ENCODE measurements around the gene CENPM. TPM values are rescaled to one million over a fixed set of nuclear protein-coding genes. Genes with fewer than 3 reads are reported as not detected.

Gene CENPM, protein sequence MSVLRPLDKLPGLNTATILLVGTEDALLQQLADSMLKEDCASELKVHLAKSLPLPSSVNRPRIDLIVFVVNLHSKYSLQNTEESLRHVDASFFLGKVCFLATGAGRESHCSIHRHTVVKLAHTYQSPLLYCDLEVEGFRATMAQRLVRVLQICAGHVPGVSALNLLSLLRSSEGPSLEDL
- total RNA-seq: 1 to 10 TPM in 1 of 2 donors, under 1 TPM in 1; 0.79 to 2.0 TPM
- long read RNA-seq: 0 reads

DNA sequence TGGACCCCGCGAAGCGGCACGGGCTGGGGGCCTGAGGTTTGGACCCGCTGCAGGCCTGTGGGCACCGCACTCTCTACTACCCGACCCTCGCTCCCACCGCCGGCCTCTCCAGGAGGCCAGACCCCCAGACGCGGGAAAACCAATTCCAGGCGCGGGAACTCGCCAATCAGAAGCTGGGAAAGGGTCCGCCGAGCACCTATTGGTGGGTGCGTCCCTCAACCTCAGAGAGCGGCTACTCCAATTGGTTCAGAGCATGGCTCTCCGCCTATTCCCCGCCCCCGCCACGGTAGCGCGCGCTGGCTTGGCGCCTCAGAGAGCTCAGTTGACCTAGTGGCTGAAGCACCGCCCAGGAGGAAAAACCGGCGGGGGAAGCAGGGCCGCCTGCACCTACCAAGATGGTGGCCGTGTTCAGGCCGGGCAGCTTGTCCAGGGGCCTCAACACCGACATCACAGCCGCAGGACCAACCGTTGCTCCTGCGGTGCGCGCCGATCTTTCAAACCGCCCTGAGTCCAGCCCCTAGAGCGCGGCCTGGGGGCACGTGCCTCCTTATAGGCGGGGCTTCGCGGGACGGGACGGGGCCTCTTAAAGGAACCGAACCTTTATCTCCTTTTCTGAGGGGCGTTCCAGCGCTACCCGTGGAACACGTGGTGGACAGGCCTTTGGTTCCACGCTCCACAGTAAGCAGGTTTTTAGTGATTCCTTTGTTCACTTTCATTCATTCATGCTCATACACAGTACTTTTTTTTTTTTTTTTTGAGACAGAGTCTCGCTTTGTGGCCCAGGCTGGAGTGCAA is at the start of gene CENPM:
CENPM (minus strand) TSS at position 524 of the 795 bp plus-strand sequence; CDS start at position 448, 76 bp downstream.
- ATAC-seq (peak; percentile 98), DNase-seq (peak; percentile 92)
- intact Hi-C loops (cut with DNase I): no loop called here

DNA sequence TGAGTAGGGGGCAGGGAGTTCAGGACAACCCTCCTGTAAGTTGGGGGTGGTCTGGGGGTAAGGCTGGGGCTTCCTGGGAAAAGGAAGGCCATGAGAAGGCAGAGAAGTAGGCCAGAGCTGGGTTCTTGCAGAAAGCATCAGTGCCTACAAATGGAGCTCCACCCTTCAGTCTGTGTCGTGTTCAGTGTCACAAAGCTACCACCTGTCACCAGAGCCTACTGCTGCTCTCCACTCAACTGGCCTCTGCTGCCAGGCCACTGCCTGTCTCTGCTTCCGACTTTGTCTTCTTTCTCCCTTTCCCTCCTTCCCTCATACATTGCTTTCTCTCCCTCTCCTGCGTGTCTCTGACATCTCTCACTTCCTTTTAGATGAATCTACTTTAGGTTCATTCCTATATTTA is 48.3 kb upstream of the CENPM start:
- no peak for ATAC-seq
- no peak for DNase-seq
- intact Hi-C loops (cut with DNase I): no loop called here

DNA sequence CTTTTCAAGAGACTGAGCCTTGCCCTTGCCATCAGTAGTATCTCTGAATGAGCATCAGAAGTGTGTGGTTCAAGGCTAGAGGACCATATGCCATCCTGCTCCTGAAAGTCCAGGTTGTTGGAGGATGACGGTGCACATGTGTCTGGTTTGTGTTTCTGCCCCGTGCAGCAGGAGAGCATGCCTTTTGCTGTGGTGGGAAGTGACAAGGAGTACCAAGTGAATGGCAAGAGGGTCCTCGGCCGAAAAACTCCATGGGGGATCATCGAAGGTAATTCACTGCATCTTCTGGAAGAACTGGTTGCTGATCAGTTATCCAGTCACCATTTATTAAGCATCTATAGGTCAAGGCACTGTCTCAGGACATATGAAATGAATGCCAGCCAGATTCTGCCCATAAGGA is 45.5 kb upstream of the CENPM start:
- ATAC-seq (no peak), DNase-seq (no peak)
- intact Hi-C loops (cut with DNase I): no loop called here

DNA sequence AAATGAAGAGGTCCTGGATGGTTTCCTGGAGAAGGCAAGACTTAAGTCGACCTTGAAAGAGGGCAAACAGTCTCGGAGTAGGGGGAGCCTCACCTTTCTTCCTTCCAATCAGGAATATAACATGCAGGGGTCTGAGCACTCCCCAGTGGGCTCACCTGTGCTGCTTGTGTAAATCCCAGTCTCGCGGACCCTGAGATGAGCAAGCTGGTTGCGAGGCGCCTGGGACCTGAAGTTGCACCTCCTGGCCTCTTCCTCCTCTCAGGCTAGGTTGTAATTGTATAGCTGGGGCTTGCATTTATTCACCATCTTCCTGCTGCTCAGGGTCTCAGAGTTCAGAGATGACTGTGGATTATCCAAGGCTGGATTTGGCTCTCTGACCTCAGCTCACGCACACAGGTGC is 44.2 kb upstream of the CENPM start:
- intact Hi-C loops (cut with DNase I): no loop called here
- ATAC-seq (no peak), DNase-seq (no peak)

GRCh38 chr22:41989246-41989645 is 42.3 kb upstream of the CENPM start:
- no peak for DNase-seq
- intact Hi-C loops (cut with DNase I): no loop called here
- no peak for ATAC-seq

DNA sequence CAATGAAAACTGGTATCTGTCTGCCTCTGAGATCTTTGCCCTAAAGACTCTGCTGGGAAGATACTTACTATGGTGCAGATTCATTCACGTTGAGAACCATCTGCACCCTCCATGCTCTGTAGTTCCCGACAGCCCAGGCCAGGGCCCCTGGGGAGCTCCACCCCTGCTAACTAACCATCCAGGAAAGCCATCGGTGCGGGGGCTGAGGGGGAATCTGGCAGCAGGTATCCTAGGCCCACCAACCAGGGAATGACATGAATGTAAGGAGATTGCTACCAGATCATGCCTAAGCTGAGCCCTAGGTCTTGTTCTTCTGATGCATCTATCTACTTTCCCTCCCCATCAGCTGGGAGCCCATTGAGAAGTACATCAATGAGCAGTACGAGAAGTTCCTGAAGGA is 40.3 kb upstream of the CENPM start:
- intact Hi-C loops (cut with DNase I): no loop called here
- ATAC-seq (no peak), DNase-seq (no peak)

DNA sequence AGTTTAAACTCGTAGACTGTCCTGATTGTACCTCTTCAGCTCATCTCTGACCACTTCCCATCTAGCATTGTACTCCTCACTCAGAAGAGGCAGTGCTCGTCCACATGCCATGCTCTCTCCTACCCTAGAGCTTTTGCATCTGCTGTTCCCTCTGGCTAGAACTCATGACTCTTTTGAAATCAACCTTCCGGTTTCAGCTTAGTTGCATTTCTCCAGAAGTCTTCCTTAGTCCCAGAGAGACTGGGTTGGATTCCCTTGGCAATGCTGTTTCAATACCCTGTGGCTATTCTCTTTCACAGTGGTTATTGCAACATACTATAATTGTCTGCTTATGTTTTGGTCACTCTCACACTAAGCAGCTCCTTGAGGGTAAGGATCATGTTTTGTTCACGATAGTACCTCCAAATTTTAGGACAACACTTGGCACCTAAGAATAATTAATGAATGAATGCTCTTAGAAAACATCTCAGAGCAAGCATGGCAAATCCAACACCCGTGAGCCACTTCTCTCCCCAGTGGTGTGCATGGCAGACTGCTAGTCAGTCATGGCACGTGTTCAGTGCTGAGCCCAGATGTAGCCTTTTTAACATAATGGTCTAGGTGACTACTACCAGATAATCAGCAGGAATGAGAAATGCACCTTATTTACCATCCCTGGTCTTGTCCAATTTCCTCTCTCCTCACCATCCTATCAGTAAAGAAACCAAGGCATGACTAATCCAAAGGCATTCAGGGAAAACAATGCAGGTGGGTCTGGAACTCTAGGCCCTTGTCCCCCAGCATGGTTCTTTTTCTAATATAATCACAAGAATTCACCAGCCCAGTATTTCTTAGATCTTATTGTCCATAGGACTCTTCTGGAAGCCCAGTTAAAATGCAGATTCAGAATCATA is 36.8 kb upstream of the CENPM start:
- DNase-seq: no peak
- intact Hi-C loops (cut with DNase I): no loop called here
- ATAC-seq: peak; percentile 39 to 77

DNA sequence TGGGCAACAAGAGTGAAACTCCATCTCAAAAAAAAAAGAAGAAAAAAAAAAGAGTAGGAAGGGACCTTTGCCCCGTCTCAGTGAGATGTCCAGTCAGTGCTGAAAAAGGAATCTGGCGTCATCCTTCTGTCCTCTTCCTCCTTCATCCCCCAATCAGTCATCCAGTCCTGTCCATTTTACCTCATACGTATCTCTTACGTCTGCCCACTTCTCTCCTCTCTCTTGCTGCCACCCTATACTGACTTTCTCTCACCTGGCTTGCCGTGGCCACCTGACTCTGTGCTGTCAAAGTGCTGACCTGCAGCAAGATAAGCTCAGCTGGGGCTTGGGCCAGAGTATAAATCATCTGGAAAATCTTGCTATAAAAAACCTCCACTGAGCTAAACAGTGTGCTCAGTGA is 35.9 kb upstream of the CENPM start:
- intact Hi-C loops (cut with DNase I): no loop called here
- no peak for ATAC-seq
- no peak for DNase-seq

DNA sequence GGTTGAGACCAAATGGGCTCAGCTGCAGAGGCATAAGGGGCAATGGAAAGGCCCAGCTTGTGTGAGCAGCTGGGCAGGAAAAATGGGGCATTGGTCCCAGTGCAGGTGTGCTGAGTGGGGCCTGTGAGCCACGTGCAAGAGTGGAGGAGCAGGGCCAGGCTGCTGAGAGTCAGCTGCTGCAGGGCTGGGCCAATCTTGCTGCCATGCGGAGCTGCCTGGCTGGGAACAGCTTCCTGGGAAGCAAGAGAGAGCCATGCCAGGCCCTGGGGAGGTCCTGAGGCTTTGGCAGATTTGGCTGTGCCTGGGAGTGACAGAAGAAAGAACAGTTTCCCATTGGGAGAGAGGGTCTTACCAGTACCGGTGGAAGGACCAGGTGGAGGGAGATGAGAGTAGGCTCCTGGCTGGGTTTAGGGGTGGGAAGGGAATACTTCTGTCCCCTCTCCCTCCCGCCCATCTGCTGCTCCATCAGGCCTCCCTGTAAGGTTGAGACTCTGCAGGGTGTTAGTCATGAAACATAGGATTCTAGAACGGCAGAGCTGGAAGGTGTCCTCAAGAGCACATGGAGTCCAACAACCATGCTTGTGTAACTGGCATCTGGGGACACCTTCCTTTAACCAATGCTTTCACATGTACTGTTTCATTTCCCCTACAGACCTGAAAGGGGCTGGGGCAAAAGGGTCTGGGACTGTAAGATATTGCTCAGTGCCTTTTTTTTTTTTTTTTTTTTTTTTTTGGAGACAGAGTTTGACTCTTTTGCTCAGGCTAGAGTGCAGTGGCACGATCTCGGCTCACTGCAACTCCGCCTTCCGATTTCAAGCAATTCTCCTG is 32.7 kb upstream of the CENPM start:
- peak in 1 of 2 donors; percentile 31 for ATAC-seq
- intact Hi-C loops (cut with DNase I): no loop called here
- DNase-seq: no peak

- DNase-seq (no peak), ATAC-seq (no peak)
- intact Hi-C loops (cut with DNase I): no loop called here
These were observed 31.8 kb upstream of the CENPM start for GRCh38 chr22:41978732-41979131.

DNA sequence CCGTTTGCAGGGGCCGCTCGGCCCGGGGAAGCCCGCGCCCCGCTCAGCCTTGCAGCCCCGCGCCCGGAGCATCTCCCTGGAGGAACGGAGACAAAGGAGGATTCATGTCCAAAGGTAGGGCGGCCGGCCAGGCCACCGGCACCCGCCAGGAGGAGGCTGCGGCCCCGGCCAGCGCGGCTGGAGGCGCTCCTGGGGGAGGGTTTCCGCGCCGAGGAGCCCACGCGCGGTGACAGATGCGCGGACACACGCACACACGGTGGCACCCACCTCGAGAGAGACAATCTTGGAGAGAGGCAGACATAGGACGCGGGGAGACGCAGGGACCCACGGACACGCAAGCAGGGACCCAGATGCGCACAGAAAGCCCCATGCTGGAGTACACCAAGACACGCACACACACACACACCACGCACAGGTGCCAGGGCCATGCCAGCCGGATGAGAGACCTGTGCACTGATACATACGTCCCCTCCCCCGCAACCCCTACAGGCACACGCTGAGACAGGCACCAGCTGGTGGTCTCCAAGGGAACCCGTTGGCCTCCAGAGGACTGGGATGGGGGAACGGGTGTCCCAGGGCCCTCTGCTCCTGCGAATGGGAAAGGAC is 30.1 kb upstream of the CENPM start:
- ATAC-seq (no peak), DNase-seq (no peak)
- intact Hi-C loops (cut with DNase I): no loop called here

GRCh38 chr22:41976070-41976901 is 29.3 kb upstream of the CENPM start:
- intact Hi-C loops (cut with DNase I): no loop called here
- ATAC-seq (peak; percentile 66 to 76), DNase-seq (no peak)

DNA sequence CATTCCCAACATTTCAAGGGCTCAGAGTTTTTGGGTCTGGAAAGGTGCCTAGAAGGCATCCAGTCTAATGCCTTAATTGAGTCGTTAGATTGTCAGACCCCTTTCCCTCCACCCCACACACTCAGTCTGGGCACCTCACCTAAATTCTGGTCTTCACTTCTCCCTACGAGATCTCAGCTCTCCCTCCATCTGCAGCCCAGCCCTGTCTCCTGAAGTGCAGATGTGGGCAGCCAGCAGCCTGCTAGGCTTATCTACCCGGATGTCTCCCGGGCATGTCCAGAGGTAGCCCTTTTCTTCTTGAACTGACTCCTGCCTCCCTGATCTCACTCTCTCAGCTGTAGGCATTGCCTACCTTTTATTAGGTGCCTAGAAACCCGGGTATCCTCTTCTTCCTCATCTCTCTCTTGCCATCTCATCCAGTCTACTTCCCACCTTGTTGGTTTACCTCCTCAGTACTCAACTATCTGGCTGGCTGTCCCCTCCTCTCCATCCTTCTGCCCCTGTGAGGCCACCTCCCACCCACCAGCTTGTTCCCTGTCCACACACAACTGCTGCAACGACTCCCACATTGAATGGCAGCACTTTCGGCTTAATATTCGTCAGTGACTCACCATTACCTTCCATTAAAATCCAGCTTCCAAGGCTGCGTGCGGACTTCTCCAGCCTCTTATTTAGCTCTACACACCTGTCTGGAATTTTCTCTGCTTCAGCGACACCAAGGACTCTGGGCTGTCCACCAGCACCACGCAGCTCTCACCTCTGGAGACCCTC is 28.5 kb upstream of the CENPM start:
- DNase-seq (no peak), ATAC-seq (no peak)
- intact Hi-C loops (cut with DNase I): no loop called here

DNA sequence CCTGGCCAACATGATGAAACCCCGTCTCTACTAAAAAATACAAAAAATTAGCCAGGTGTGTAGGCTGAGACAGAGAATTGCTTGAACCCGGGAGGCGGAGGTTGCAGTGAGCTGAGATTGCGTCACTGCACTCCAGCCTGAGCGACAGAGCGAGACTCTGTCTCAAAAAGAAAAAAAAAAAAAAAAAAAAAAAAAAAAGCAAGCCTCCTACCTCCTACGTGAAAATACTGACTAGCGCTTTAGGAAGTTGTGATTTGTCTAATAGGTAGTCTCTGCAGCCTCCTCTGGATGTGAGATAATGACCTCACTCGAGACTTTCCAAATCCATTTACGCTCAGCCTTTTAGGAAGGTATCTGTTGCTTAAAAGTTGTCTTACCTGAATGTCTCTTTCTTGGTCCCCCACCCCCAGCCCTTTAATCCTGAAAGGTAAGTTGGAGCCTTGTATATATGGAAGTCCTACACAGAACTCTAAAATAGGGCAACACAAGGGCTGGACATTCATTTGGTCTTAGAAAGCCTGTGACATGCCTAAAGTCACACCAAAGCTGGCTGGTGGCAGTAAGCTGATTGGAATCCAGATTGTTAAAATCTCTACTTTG is 27.8 kb upstream of the CENPM start:
- ATAC-seq (no peak), DNase-seq (no peak)
- intact Hi-C loops (cut with DNase I): no loop called here

- no peak for DNase-seq
- ATAC-seq: no peak
- intact Hi-C loops (cut with DNase I): no loop called here
These were observed 24.5 kb upstream of the CENPM start for GRCh38 chr22:41971431-41971830.

GRCh38 chr22:41970601-41971000 is 23.6 kb upstream of the CENPM start:
- DNase-seq: no peak
- ATAC-seq: no peak
- intact Hi-C loops (cut with DNase I): no loop called here
